NCI-H128 (cell line): ENCODE measurements around the gene CHN2.

Experiments used
- DNase-seq: peaks from one replicate; lab custom pipeline; 2025; ENCODE audit not compliant: unreplicated experiment; lab: John Stamatoyannopoulos, UW

CHN2 gene

GRCh38 chr7:29422829-29423228 lies 228.3 kb downstream of the CHN2 start:
- no peak for DNase-seq

GRCh38 chr7:29424295-29424983 lies 229.9 kb downstream of the CHN2 start:
- DNase-seq = no peak

- DNase-seq = no peak
These were observed 230.4 kb downstream of the CHN2 start for GRCh38 chr7:29424984-29425309.

- DNase-seq = no peak
These were observed 232.0 kb downstream of the CHN2 start for GRCh38 chr7:29426587-29426986.

- no peak for DNase-seq
These were observed 234.8 kb downstream of the CHN2 start for GRCh38 chr7:29429401-29429800.

- no peak for DNase-seq
These were observed 235.8 kb downstream of the CHN2 start for GRCh38 chr7:29430279-29430949.

GRCh38 chr7:29431686-29432085 lies 237.1 kb downstream of the CHN2 start:
- DNase-seq = no peak

- no peak for DNase-seq
These were observed 238.1 kb downstream of the CHN2 start for GRCh38 chr7:29432721-29433120.

GRCh38 chr7:29434380-29434768 lies 239.8 kb downstream of the CHN2 start:
- DNase-seq = no peak

GRCh38 chr7:29435167-29435566 lies 240.6 kb downstream of the CHN2 start:
- no peak for DNase-seq

GRCh38 chr7:29435902-29436301 lies 241.3 kb downstream of the CHN2 start:
- no peak for DNase-seq

GRCh38 chr7:29442146-29442545 lies 247.6 kb downstream of the CHN2 start:
- DNase-seq = no peak

- DNase-seq = no peak
These were observed 249.0 kb downstream of the CHN2 start for GRCh38 chr7:29443552-29443951.

- DNase-seq = no peak
These were observed 249.7 kb downstream of the CHN2 start for GRCh38 chr7:29444267-29444666.

GRCh38 chr7:29445736-29446135 lies 251.2 kb downstream of the CHN2 start:
- DNase-seq = no peak

GRCh38 chr7:29447828-29448227 lies 253.3 kb downstream of the CHN2 start:
- DNase-seq = no peak

- DNase-seq = no peak
These were observed 255.1 kb downstream of the CHN2 start for GRCh38 chr7:29449569-29450260.

GRCh38 chr7:29453021-29453420 lies 258.4 kb downstream of the CHN2 start:
- no peak for DNase-seq

- no peak for DNase-seq
These were observed 259.9 kb downstream of the CHN2 start for GRCh38 chr7:29454464-29454863.

GRCh38 chr7:29454899-29455451 lies 260.4 kb downstream of the CHN2 start:
- no peak for DNase-seq

GRCh38 chr7:29457141-29457561 lies 262.6 kb downstream of the CHN2 start:
- no peak for DNase-seq

GRCh38 chr7:29457565-29458011 lies 263.0 kb downstream of the CHN2 start:
- no peak for DNase-seq
